Right forelimb (tissue), 1 donor: Measurements from ENCODE around the gene RIN3.
"Not testable (repeated sequence)": the region's sequence is repeated elsewhere in the genome, so short reads cannot be mapped to it uniquely, and the experiment has no call there.

Experiments used
- DNase-seq: peaks from one replicate; pipeline ENCODE4 v3.0.0-alpha.2; 2018

Gene RIN3

GRCh38 chr14:92631098-92631497 lies 117.5 kb downstream of the RIN3 start:
- DNase-seq = no peak

- DNase-seq = no peak
These were observed 119.1 kb downstream of the RIN3 start for GRCh38 chr14:92632546-92633273.

- no peak for DNase-seq
These were observed 119.7 kb downstream of the RIN3 start for GRCh38 chr14:92633274-92633616.

- no peak for DNase-seq
These were observed 120.1 kb downstream of the RIN3 start for GRCh38 chr14:92633724-92634123.

GRCh38 chr14:92635031-92635430 lies 121.5 kb downstream of the RIN3 start:
- DNase-seq = no peak

GRCh38 chr14:92635896-92636295 lies 122.3 kb downstream of the RIN3 start:
- DNase-seq = no peak

- DNase-seq = no peak
These were observed 123.6 kb downstream of the RIN3 start for GRCh38 chr14:92637228-92637627.

- DNase-seq = no peak
These were observed 124.3 kb downstream of the RIN3 start for GRCh38 chr14:92637864-92638263.

- no peak for DNase-seq
These were observed 124.7 kb downstream of the RIN3 start for GRCh38 chr14:92638266-92638665.

GRCh38 chr14:92638904-92639303 lies 125.3 kb downstream of the RIN3 start:
- no peak for DNase-seq

- DNase-seq = not testable (repeated sequence)
These were observed 126.0 kb downstream of the RIN3 start for GRCh38 chr14:92639472-92640117.

- no peak for DNase-seq
These were observed 127.7 kb downstream of the RIN3 start for GRCh38 chr14:92641306-92641705.

- DNase-seq = no peak
These were observed 130.8 kb downstream of the RIN3 start for GRCh38 chr14:92644171-92644969.

GRCh38 chr14:92644970-92645515 lies 131.5 kb downstream of the RIN3 start:
- DNase-seq = no peak

- DNase-seq = no peak
These were observed 132.4 kb downstream of the RIN3 start for GRCh38 chr14:92645841-92646478.

GRCh38 chr14:92646952-92647796 lies 133.6 kb downstream of the RIN3 start:
- no peak for DNase-seq

- DNase-seq = no peak
These were observed 134.3 kb downstream of the RIN3 start for GRCh38 chr14:92647797-92648279.

GRCh38 chr14:92649066-92649465 lies 135.5 kb downstream of the RIN3 start:
- DNase-seq = no peak

GRCh38 chr14:92649934-92650545 lies 136.5 kb downstream of the RIN3 start:
- no peak for DNase-seq

- DNase-seq = no peak
These were observed 137.1 kb downstream of the RIN3 start for GRCh38 chr14:92650581-92651105.

GRCh38 chr14:92651106-92651757 lies 137.7 kb downstream of the RIN3 start:
- no peak for DNase-seq
